Stimulated activated CD4-positive, alpha-beta T cell treated with anti-CD3 and anti-CD28 coated beads, Interleukin-1b, Interleukin-23, amount 100 ng/mL, for 48 hours (primary cell): ENCODE results near the gene ADD3.
"Not testable (repeated sequence)": the region's sequence is repeated elsewhere in the genome, so short reads cannot be mapped to it uniquely, and the experiment has no call there.

Source experiments
- DNase-seq: peaks from one replicate; pipeline ENCODE4 v3.0.0-alpha.2; 2020

ADD3 gene

DNA sequence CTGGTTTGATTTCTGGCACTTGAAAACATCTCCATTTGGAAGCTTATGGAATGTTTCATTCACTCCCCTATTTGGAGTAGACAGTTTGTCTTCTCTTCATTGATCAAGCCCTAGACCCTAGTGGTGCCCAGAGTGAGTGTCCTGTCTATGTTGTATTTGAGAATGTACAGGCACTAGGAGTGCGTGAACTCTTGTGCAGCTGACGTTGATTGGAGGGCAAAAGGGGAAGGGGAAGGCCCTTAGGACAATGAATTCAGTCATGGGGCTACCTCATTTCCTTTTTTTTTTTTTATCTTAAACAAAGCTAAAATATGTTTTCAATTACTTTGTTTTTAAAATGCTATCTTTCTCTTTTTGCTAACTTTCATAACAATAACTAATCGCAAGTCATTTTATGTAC, 66.5 kb downstream of the ADD3 start:
- DNase-seq = no peak

DNA sequence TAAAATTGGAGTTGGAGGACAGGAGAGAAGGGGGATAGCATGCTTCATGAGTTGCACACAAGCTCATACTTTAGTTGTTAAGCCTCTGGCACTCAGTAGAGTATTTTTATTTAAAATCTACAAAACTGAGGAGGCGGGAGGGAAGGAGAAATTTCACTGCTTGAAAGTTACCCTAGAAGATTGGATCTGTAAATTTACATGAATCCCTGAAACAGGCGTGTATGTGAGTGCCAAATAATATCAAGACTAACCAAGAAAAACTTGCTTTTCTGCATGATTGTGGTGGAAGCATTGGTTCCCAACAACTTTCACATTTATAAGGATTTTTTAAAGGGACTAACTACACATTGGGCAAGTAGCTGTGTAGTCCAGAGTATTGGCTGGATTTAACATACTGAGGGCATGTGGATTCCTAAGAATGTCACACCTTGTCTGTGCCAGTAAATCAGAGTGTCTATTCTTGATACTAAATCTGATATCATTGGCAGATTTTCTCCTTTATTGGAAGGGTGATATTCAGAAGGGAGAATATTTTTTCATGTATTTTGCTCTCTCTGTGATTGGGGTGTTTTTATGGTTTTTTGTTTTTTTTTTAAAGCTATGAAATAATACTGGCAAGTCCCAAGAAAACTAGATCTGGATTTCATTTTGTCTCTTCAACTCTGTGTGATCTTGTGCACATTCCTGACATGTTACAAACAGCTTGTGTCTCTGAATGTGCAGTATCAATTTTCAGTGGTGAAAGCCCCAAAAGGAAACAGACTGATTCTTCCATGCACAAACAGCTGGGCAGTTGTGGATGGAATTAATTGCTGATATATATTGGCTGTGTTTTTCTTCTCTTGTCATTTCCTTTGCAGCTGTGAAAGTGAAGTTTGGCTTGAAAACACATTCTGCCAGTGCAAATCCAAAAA, 67.2 kb downstream of the ADD3 start:
- DNase-seq = no peak

DNA sequence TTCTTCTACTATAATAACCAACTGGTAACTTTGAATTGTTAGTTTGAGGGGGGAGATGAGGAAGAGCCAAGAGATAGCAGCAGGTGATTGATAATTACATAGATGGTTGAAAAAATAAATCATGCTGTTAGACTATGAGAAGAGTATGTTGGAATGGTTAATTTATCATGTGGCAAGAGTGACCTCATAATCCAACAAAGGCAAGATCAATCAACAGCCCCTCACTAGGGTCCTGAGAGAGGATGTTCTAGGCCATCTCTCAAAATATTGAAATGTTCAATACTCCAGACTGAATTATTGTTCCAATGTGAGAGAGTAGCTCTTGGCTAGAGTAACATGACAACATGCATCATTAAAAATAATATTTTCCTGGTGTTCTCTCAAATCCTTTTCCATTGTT, 67.9 kb downstream of the ADD3 start:
- DNase-seq = no peak

DNA sequence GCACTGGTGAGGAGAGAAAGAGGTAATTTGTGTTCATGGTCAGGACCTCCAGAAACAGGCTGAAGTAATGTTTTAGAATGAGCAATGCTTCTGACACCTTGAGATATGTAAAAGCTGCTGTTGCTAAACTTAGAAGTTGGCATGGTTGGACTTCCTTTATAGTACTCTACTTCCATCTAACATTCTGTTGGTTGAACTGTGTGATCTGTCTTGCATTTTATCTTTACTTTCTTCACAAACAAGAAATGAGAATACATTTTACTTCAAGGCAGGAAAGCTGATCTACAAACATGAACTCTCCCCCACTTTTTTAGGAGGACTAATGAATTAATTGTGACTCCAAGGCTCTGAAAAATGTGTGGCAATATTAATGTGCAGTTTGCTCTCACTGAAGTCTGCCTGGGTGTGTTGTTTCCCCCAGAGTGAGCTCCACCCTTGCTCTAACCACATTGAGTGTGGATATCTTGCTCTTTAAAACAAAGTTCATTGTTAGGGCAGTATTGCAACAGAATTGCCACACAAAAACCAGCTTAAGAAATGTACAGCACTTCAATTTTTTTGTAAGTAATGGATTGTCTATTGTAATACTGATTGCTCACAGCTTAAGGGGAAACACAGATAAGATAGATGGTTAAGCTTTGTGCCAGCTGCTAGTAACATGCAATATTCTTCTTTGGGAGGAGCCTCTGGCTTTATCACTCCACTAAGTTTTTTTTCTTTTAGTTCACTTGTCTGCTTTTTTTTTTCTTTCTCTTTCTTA, 69.0 kb downstream of the ADD3 start:
- DNase-seq = no peak

DNA sequence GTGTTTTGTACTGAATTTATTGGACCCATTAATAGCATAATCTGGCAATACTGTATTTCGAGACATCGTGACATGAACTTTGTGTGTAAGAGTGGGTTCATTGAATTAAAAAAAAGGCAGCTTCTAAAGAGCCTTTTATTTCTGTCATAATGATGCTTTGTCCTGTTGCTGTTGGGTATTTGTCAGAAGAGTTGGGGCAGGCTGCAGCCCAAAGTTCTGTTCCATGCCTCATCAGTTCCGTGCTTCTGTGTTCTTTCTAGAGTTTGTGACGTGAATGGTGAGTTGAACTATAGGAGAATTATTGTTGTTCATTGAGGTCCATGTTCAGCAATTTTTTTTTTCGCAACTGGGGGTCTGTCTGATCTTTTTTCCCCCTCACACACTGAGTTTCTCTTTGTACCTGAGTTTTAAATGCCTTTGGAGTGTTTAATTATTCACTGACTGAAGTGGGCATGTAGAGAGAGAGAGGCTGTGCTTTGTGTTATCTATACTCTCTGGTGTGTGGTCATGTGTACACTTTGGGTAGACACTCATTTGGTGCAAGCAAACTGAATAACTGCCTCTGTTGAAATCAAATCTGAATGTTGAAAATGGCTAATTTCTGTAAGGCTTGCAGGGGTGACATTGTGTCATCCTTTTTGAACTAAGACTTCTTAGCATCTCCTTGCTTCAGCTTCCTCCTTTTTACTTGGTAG, 69.8 kb downstream of the ADD3 start:
- DNase-seq = no peak

DNA sequence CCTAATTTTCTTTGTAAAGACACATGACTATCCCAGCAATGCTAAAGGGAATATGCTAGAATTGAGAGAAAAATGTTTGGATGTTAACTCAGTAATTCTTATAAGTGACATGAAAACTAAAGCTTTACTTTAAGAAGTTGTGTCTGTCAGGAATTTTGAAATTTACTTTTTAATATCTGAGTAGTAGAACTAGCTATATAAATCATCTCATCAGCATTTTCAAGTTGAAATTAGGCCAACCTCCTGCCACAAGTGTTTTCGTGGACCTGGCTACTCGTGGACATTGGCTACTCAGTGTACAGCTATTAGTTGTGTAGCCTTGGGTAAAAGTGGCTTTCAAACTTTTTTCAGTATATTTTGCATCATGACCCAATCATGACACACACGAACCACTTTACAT, 70.5 kb downstream of the ADD3 start:
- no peak for DNase-seq

DNA sequence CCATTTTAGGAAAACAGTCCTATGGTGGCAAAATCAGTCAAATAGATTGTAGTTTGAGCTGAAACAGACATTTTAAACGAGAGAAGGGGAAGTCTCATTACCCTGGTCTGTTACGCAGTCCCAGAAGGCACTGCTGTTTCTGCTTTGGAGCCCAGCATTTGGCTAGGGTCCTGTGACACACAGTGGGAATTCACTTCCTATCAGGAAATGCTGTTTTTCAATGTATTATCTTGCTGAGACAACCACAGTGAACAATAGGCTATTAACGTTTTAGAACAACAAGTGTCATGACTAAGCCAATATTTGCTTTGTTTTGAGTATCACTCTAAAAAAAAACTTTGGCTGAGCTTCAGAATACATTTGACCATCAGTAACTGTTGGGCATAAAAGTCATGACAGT, 74.1 kb downstream of the ADD3 start:
- DNase-seq = no peak

DNA sequence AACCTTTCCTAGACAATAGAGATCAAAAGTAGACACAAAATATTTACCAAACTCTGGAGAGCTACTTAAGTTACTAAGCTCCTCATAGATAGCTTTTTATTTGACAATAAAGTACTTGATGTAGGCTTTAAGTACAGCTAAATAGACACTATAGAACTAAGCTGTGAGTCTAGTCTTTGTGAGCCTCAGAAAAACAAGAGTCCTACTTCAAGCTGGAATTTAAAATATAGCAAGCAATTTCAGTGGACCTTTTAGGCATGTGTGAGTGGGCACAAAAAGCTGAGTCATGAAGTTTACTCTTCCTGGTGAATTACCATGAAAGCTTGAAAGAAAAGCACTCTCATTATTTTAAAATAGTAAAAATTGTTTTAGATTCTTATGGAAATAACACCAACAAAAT, 76.1 kb downstream of the ADD3 start:
- DNase-seq = no peak

DNA sequence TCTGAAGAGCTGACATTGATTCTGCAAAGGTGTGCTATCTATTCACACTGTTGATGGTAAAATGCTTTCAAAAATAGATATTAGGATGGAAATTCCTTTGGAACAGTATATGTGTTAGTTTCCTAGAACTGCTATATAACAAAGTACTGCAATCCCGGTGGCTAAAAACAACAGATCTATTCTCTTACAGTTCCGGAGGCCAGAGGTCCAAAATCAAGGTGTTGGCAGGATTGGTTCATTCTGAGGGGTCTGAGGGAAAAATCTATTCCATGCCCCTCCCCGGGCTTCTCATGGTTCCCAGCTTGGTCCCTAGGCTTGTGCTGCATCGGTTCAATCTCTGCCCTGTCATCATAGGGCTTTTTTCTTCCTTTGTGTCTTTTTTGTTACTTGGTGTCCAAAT, 79.9 kb downstream of the ADD3 start:
- DNase-seq = no peak

DNA sequence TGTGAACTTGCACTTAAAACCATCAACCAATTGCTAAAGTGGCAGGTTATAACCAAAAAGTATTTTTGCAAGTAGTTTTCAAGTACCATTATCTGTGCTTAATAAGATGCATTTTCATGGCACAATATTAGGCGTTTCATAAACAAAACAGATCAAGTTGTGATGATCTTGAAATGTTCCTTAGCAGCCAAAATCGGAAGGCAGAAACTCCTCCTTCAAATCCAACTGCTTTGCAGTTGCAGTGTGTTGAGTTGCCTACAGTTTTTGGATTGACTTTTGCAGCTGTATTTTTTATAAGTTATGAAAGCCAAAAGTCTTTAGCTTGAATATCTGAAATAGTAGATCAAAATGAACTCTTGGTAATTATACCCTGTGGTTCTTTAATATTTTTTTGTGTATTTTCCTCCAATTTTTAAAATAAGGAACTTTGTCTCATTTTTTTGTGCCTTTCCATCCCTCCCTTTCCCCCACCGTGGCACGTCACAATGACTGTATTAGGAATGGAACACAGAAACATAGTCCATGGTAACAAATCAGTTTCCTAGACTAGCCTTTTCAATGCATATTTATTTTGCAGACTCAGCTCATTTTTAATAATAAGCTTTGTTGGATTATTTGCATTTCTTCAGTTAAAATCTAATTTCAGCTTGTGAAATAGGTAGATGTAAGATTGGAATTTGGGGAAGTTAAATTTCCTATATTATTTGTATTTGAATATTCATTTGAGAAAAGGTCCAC, 80.8 kb downstream of the ADD3 start:
- no peak for DNase-seq

DNA sequence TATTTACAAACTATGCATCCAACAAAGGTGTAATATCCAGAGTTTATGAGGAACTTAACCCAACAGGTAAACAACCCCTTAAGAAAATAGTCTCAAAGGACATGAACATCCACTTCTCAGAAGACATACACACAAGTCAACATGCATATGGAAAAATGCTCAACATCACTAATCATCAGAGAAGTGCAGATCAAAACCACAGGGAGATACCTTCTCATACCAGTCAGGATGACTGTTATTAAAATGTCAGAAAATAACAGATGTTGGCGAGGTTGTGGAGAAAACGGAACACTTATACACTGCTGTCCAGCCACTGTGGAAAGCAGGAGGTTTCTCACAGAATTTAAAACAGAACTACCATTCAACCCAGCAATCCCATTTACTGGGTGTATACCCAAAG, 84.0 kb downstream of the ADD3 start:
- no peak for DNase-seq

DNA sequence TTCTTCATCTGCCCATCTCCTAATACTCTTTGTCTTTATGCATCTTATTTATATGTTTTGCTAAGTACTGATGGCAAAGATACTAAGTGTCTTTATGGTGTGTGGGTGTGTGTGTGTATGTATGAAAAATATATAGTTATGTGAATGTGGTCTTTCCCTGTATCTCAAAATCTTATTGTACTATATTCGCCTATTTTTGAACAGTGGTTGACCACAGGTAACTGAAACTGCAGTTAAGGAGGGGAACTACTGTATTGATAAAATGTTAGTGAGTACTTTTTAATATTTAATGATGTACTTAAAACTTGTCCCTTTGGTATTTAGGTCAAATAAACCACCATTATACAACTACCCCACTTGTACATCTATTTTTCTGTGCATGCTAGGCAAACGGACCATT, 85.9 kb downstream of the ADD3 start:
- DNase-seq = no peak

DNA sequence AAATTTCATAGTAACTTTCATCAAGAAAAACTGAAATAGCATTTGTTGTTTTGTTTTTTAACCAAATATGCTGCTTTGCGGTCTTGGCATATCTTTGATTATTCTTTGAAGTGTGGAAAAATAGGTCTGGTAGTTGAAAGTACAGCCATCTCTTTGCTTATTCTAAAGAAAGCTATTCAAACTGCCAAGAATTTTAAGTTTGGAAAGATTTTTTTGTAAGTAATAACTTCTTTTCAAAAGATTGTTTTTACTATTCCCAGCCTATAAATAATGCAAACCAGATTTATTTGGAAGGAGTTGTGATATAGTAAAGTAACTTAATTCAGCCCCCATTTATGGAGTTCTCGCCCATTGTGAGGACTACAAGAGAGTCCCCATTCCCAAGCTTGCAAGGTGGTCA, 87.0 kb downstream of the ADD3 start:
- DNase-seq = no peak

DNA sequence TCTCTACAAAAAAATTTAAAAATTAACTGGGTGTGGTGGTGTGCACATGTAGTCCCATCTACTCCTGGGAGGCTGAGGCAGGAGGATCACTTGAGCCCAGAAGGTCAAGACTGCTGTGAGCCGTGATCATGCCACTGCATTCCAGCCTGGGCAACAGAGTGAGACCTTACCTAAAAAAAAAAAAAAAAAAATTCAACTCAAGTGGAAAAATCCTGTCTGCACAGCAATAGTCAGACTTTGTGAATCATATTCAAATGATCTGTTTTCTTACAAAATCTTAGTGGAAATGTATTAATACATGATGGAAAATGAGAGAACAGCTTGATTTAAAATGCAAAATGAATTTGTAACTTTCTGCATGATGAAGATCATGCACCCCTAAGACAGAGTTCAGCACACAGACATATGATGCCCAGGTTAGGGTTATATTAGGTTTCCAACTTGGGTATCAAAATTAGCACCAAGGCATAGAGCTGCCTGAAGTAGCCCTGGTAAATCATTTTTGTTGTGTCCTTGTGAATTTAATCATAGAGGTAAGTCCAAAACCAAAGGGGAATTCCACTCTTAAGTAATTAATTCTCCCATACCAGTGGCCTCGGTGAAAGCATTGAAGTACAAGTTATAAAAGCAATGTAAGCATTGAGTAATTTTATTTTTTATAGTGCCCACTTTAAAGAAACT, 93.8 kb downstream of the ADD3 start:
- no peak for DNase-seq

DNA sequence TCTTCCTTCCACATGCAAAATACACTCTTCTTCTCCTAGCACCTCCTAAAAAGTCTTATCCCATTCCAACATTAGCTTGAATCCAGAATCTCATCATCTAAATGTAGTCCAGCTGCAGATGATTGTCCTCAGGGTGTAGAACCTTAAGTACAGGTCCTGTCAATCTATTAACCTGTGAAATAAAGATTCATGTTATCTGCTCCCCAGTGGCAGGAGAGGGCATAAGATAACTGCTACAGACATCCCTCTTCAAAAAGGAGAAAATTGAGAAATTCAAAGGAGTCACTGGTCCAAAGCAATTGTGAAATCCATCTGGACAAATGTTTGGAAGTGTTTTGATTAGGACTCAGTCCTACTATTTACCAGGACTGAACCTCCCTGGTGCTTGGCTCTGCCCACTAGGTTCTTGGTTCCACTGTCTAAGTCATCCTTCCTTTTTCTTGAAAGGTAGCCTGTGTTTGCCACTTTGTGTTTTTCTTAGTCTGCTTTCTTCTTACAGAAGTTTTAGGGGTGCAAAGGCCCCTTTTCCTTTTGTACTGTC, 96.2 kb downstream of the ADD3 start:
- no peak for DNase-seq

DNA sequence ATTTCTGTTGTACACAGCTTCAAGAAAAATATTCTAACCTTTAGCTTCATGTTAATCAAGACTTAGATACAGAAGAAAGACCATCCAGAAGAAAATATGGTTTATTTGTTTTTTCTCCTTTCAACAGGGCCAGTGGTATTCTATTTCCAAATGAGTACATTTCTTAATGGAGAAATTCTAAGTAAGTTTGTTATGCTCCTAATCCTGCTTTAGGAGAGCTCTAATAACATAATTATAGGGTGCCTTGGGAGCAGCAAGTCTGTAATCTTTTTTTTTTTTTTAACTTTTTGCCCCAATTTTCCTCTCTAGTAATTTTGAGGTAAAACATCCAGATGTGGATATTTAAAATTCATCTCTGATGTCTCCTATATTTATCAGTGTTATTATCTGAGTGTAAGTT, 98.1 kb downstream of the ADD3 start:
- DNase-seq = no peak

DNA sequence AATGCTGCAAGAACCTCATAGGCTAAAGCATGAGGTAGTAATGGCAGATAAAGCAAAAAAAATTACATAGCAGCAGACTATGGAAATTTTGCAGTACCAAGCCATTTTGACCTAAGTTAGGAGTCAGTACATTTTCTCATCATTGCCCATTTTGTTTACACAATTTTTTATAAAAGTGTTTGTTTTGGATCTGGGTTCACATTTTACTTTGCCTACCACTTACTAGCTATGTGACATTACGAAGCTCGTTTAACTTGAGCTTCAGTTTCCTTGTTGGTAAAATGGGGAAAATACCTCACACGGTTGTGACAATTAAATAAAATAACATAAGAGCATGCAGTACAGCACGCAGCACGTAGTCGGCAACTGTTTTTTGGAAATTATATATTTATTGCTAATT, 99.6 kb downstream of the ADD3 start:
- no peak for DNase-seq

DNA sequence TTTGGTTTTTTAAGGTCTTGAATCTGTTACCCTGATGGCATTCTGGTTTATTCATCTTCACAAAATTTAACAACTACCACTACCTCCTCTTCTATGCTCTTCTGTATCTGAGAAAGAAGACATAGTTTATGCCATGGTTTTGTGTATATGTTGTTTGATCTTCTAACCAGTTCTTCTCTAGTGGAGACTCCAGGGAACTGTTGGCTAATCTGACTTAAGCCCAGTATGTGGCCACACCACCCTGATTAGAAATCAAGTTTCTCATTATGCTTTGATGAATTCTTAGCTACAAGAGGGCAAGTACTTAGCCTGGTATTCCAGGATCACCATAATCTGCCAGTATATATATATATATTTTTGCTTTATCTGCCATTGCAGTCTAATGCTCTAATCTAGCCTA, 100.1 kb downstream of the ADD3 start:
- no peak for DNase-seq

DNA sequence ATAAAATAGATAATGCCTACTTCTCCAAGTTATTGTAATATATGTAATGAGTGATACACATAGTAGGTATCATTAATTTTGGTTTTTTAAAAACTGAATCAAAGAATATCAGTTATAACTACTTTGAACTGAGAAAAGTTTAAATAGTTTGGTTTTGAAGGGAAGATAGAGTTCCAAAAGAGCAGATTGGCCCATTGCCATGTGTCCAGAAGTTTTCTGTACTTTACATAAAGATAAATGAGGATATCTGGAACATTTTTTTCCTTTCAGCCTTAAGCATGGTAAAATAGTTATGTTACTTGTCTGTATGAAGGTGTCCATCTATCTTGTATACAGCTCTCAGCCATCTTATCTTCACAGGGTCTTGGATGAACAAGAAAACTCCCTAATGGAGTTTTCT, 101.7 kb downstream of the ADD3 start:
- DNase-seq = no peak

DNA sequence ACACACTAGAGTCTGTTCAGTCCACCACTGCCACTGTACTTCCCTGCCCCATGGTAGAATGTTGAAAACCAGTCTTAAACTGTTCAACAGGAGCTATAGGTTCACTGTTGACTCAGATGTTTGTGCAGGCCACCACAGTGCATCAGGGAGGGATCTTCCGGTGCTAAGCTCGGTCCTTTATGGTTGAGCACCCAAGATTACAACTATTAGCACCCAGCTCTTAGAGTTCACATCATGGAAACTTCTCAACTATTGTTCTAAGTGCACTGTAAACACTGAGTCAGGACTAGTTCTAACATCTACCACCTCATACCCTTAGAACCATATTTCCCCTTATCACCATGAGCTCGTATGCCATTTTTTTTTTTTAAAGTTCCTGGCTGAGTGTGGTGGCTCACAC, 102.6 kb downstream of the ADD3 start:
- peak; percentile 12 for DNase-seq

DNA sequence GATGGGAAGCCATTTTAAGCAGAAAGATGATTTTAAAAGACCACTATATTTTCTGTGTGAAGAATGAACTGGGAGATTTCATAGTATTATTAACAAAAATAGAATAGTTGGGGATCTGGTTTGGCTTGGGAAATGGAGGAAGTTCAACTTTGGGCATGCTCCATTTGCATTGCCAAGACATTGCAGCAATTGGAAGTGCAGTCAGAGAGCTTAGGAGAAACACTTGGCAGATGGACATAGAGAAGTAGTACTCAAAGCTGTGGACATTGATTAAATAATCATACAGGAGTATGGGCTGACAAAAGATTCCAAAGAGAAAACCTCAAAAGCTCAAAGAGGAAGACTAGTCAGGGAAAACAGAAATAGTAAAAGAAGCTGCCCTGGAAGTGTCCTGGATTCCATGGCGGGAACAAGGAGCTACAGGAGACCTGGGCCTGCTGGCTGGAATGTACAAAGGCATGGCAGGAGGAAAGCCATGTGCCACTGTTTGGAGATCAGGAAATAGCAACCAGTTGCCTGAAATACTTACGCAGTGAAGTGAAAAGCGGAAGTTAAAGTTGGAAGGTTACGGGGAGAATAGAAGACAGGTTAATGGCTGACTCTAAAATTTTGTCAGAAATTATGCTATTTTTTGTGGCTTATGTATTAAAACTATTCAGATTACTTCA, 106.0 kb downstream of the ADD3 start:
- DNase-seq = no peak

DNA sequence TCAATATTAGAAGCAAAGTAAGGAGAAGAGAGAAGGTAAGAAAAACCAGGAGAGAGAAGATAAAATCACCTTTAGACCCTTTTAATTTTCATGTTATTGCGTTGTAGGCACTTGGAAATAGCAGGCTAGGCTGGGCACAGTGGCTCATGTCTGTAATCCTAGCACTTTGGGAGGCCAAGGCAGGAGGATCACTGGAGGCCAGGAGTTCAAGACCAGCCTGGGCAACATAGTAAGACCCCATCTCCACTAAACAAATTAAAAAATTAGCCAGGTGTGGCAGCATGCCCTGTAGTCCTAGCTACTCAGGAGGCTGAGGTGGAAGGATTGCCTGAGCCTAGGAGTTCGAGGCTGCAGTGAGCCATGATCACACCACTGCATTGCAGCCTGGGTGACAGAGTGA, 106.9 kb downstream of the ADD3 start:
- not testable (repeated sequence) for DNase-seq
